NB4 (cell line): Measurements from ENCODE around the gene MRPL22.

Experiments
- MYC ChIP-seq: IDR thresholded peaks from 2 replicates; pipeline ENCODE4 v1.6.1; 2011; ENCODE audit warnings: low read depth, low read length
- POLR2A ChIP-seq: IDR thresholded peaks from 2 replicates; pipeline ENCODE4 v1.6.1; 2011; ENCODE audit warnings: mild to moderate bottlenecking; ENCODE audit not compliant: insufficient read length; ENCODE audit errors: extremely low read depth
- TF ChIP-seq, protein P1 (sequence below): IDR thresholded peaks from 2 replicates; pipeline ENCODE4 v1.6.1; 2011; ENCODE audit warnings: low read depth, low read length
- TF ChIP-seq, protein P2 (sequence below): IDR thresholded peaks from one replicate; pipeline ENCODE4 v1.5.1; 2012; ENCODE audit warnings: low read depth, low read length

- TF ChIP-seq POLR2A, result no peak
- TF ChIP-seq, protein P1, sequence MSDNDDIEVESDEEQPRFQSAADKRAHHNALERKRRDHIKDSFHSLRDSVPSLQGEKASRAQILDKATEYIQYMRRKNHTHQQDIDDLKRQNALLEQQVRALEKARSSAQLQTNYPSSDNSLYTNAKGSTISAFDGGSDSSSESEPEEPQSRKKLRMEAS, result no peak
- TF ChIP-seq, protein P2, sequence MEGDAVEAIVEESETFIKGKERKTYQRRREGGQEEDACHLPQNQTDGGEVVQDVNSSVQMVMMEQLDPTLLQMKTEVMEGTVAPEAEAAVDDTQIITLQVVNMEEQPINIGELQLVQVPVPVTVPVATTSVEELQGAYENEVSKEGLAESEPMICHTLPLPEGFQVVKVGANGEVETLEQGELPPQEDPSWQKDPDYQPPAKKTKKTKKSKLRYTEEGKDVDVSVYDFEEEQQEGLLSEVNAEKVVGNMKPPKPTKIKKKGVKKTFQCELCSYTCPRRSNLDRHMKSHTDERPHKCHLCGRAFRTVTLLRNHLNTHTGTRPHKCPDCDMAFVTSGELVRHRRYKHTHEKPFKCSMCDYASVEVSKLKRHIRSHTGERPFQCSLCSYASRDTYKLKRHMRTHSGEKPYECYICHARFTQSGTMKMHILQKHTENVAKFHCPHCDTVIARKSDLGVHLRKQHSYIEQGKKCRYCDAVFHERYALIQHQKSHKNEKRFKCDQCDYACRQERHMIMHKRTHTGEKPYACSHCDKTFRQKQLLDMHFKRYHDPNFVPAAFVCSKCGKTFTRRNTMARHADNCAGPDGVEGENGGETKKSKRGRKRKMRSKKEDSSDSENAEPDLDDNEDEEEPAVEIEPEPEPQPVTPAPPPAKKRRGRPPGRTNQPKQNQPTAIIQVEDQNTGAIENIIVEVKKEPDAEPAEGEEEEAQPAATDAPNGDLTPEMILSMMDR, result no peak
- no peak for TF ChIP-seq MYC
Observed at GRCh38 chr5:154947778-154948177, 6.9 kb downstream of the MRPL22 start.
